ENCODE measurements around the gene SCNN1G. TPM values are rescaled to one million over a fixed set of nuclear protein-coding genes. Genes with fewer than 3 reads are reported as not detected.

SCNN1G gene
- total and polyA plus RNA-seq, 9 of the 15 experiments (the other 6 are each of a cell fraction or from before 2014, with no cell fraction given): not detected

DNA sequence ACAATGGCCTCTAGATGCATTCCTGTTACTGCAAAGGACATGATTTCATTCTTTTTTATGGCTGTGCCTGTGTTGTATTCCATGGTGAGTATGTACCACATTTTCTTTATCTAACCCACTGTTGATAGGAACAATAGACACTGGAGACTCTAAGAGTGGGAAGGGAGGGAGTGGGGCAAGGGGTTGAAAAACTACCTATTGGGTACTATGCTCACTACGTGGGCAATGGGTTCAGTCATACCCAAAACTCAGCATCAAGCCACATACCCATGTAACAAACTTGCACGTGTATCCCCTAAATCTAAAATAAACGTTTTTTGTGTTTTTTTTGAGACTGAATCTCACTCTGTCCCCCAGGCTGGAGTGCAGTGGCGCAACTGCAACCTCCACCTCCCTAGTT is 72.5 kb downstream of the SCNN1G start:
- FAIRE-seq: no peak
- intact Hi-C loops (cut with micrococcal nuclease) (no loop called here), in situ Hi-C loops (cut with MboI) (no loop called here)
- H3K4me2 ChIP-seq (ENCODE audit: insufficient read depth, low read length): no peak overlapping the region
- ATAC-seq: no peak
- H3K9me1 ChIP-seq (ENCODE audit: control insufficient read depth, insufficient read depth, low read length): no peaks in the 10 kb centered on the region
- no peak overlapping the region for H2AFZ ChIP-seq (ENCODE audit: low read depth, low read length)
- no peaks in the 10 kb centered on the region for H3K4me1 ChIP-seq (replicated peaks in 1 of 2; ENCODE audit: control insufficient read depth in 2 of 2, insufficient read depth in 2 of 2, low read length in 2 of 2)
- no peak overlapping the region for H3K27ac ChIP-seq (ENCODE audit: extremely low read depth, low read depth, low read length)
- BruUV-seq (replicated peaks): no TSS peak
- DNase-seq (ENCODE audit: extremely low read depth in 1 of 4, low spot score in 3 of 4): no peak
- no peaks in the 10 kb centered on the region for H3K9me3 ChIP-seq (replicated peaks; ENCODE audit: control insufficient read depth, insufficient read depth, low read depth, low read length)
- WGBS (ENCODE audit: insufficient coverage, low coverage, missing lambda C conversion rate): 0% methylated on average over 4 of the region's 4 CpGs
- H4K20me1 ChIP-seq (replicated peaks; ENCODE audit: control insufficient read depth, insufficient read depth, low read length): no peaks in the 10 kb centered on the region; the same call in 1 of the 2 replicates
- no peak overlapping the region for H3K9ac ChIP-seq (ENCODE audit: insufficient read depth in 1 of 2, low read depth in 2 of 2, low read length in 2 of 2)
- TF ChIP-seq TCF3 (CRISPR knock-in tag; IDR thresholded peaks at IDR 0.05): no peak
- TF ChIP-seq E2F3 (CRISPR knock-in tag; IDR thresholded peaks at IDR 0.05): no peak
- TF ChIP-seq POLR2AphosphoS2 (IDR thresholded peaks at IDR 0.05; ENCODE audit: low read length): no peak
- no peak for TF ChIP-seq POLR2AphosphoS5 (IDR thresholded peaks at IDR 0.05; ENCODE audit: control insufficient read depth, insufficient read depth, low read depth, low read length)
- no peak for TF ChIP-seq MED1 (CRISPR knock-in tag; IDR thresholded peaks at IDR 0.05; ENCODE audit: borderline replicate concordance)
- H3K36me3 ChIP-seq (ENCODE audit: control insufficient read depth, insufficient read depth, low read length): no peaks in the 10 kb centered on the region
- no peaks in the 10 kb centered on the region for H3K79me2 ChIP-seq (ENCODE audit: control insufficient read depth, insufficient read depth, low read length)
- peaks cover 4 to 12% of the 10 kb centered on the region in 2 experiments; a peak in 2 of 5 replicates for H3K27me3 ChIP-seq (ENCODE audit: control insufficient read depth in 2 of 2, insufficient read depth in 2 of 2, low read length in 2 of 2)
- POLR2A ChIA-PET: interaction anchor here (0.8 kb wide), 1 partner anchor 11 kb away, joined by 3 read pairs; no protein-coding TSS in a partner anchor
- no peak overlapping the region for H3K4me3 ChIP-seq
- CTCF ChIA-PET (ENCODE audit: low intra/inter-chr PET ratio): no interaction called here

- WGBS (ENCODE audit: insufficient coverage, low coverage, missing lambda C conversion rate): 0% methylated on average over 3 of the region's 3 CpGs
- no peak overlapping the region for H2AFZ ChIP-seq (ENCODE audit: low read depth, low read length)
- TF ChIP-seq NFE2L1 (tag; IDR thresholded peaks at IDR 0.05; ENCODE audit: borderline replicate concordance, low read depth) (no peak), CBFA2T2 (conservative IDR thresholded peaks at IDR 0.05) (no peak), SMARCA4 (IDR thresholded peaks at IDR 0.05) (no peak), NELFE (IDR thresholded peaks at IDR 0.05; ENCODE audit: insufficient read depth, insufficient read length) (no peak), PHF21A (IDR thresholded peaks at IDR 0.05; ENCODE audit: borderline replicate concordance, low read depth) (no peak), HMGXB4 (CRISPR knock-in tag; IDR thresholded peaks at IDR 0.05) (no peak)
- intact Hi-C loops (cut with micrococcal nuclease) (no loop called here), in situ Hi-C loops (cut with MboI) (no loop called here)
- ChIA-PET CTCF (ENCODE audit: low intra/inter-chr PET ratio) (no interaction called here), POLR2A (interaction anchor here (0.7 kb wide), 1 partner anchor 45 kb away, joined by 3 read pairs; no protein-coding TSS in a partner anchor)
- ATAC-seq (no peak), FAIRE-seq (no peak), DNase-seq (ENCODE audit: extremely low read depth in 1 of 4, low spot score in 3 of 4) (no peak)
- H3K4me1 ChIP-seq (replicated peaks in 1 of 2; ENCODE audit: control insufficient read depth in 2 of 2, insufficient read depth in 2 of 2, low read length in 2 of 2): no peaks in the 10 kb centered on the region
- no peak overlapping the region for H3K4me2 ChIP-seq (ENCODE audit: insufficient read depth, low read length)
- H3K27me3 ChIP-seq (ENCODE audit: control insufficient read depth in 2 of 2, insufficient read depth in 2 of 2, low read length in 2 of 2): peaks cover 4 to 12% of the 10 kb centered on the region in 2 experiments; a peak in 2 of 5 replicates
- no peaks in the 10 kb centered on the region; the same call in 1 of the 2 replicates for H4K20me1 ChIP-seq (replicated peaks; ENCODE audit: control insufficient read depth, insufficient read depth, low read length)
- no peak overlapping the region for H3K4me3 ChIP-seq
- H3K36me3 ChIP-seq (ENCODE audit: control insufficient read depth, insufficient read depth, low read length): no peaks in the 10 kb centered on the region
- BruUV-seq (replicated peaks): no TSS peak
- H3K9me3 ChIP-seq (replicated peaks; ENCODE audit: control insufficient read depth, insufficient read depth, low read depth, low read length): no peaks in the 10 kb centered on the region
- no peak overlapping the region for H3K27ac ChIP-seq (ENCODE audit: extremely low read depth, low read depth, low read length)
- H3K9me1 ChIP-seq (ENCODE audit: control insufficient read depth, insufficient read depth, low read length): no peaks in the 10 kb centered on the region
- no peak overlapping the region for H3K9ac ChIP-seq (ENCODE audit: insufficient read depth in 1 of 2, low read depth in 2 of 2, low read length in 2 of 2)
- no peaks in the 10 kb centered on the region for H3K79me2 ChIP-seq (ENCODE audit: control insufficient read depth, insufficient read depth, low read length)
Measured at GRCh38 chr16:23256440-23256839, 73.9 kb downstream of the SCNN1G start.
